ENCODE measurements around the gene ITM2B.

Gene ITM2B

DNA sequence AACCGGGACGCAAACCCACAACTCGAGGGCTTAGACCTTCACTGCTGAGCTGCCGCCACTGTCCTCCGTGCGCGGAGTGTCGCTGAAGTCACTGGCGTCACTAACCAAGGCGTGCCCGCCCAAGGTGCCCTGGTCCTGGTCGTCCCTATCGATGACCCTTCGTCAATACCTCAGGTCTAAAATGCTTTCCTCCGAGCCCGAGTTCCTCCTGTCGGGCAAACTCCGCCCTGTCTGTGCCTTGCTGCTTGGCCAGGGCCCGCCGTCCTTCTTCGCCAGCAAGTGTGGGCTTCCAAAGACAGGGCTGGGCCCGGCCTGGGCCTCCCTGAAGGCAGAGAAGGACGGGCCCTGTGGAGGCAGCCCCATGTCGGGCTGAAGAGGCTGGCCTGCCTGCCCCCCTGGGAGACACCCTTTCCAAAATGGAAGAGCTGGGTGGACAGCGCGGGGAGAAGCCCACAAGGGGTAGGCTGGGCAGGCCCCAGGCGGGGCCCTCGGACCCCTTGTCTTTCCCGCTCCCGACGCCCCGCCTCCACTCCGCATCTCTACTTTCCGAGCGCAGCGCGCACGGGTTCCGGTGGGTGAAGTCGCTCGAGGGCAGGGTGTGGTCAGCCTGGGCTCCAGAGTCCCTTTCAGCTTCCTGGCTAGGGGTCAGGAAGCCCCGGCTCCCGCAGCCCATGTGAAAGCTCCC is 84.0 kb downstream of the ITM2B start:
- DNase-seq = peak; percentile 18

DNA sequence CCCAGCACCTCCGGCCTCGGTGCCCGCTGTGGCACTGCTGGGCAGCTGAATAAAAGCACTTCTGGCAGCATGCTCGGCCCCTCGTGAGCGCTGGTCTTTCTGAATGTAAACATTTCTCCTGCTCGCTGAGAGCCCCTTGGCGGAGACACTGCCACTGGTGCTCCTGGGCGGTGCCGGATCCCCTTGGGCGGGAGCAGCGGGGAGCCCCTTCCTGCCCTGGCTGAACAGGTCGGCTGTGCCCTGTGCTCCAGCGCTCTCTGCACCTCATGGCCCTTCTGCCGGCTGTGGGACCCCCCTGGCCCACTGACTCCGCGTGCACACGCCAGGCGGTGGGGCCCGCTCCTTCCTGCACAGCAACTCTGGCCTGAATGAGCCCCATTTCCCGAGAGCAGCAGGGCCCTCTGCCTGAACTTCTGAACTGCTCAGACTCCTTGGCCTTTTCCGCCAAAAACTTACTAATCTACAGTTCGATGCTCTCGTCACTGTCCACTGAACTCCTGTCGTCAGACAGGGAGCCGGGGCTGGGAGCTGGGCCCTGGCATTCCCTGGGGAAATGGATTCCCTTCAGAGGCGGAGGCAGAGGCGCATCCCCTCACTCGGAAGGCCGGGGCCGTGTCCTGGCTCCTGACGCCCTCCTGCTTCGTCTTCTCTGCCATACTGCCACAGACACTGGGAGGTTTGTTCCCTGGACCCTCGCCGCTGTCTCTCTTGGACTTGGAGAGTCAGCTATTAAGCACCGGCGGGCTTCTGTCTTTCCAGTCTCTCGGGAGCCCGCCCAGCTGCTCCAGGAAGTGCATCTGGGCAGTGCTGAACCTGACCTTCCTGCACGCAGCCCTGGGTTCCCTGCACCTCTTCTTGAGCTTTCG is 84.7 kb downstream of the ITM2B start:
- peak; percentile 34 for DNase-seq

DNA sequence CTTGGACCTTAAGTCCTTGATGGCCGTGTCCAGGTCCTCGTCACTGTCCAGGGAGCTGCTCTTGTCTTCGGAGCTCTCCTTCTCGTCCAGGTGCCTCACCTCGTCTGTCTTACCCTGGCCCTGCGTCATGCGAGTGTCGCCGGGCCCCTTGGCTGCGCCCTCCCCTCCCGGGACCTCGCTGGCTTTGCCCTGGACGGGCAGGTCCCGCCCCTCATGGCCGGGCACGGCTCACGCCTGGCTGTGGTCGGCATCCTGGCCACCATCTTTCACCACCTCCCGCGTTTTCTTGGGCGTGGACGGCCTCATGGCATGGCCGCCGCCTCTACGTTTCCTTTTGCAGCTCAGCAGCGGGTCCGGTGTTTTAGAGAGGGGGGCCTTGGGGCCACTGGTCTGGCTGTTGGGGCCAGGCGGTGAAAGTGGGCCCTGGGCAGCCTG is 85.4 kb downstream of the ITM2B start:
- DNase-seq = peak; percentile 32

DNA sequence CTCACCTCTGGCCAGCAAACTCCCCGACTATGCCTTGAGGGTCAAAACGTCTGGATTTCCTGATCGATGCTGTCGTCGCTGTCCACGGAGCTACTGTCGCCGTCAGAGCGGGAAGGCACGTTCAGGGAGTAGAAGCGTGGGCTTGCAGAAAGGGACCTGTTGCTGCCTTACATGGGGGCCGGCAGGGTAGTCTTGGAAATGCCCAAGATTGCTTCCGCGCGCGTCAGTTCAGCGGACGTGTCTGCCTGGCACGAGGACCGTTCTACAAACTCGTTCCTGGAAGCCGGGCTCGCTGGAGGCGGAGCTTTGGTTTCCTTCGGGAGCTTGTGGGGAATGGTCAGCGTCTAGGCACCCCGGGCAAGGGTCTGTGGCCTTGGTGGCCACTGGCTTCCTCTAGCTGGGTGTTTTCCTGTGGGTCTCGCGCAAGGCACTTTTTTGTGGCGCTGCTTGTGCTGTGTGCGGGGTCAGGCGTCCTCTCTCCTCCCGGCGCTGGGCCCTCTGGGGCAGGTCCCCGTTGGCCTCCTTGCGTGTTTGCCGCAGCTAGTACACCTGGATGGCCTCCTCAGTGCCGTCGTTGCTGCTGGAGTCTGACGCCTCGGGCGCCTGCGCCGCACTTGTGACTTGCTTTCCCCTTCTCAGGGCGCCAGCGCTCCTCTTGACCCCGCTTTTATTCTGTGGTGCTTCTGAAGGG is 86.0 kb downstream of the ITM2B start:
- DNase-seq = peak; percentile 52

Measured in right hindlimb (tissue), 1 donor.